HG03039 (cell line): ENCODE measurements around the gene ATP6V1C2.

ENCODE experiments used
- ATAC-seq: cut with Tn5 transposase; IDR thresholded peaks from one replicate; pipeline ENCODE4 v1.9.1; 2021; ENCODE audit warnings: mild to moderate bottlenecking, moderate library complexity; ENCODE audit not compliant: unreplicated experiment

The ATP6V1C2 gene

GRCh38 chr2:10832203-10832936 lies 110.9 kb downstream of the ATP6V1C2 start:
- peak; percentile 73 for ATAC-seq

DNA sequence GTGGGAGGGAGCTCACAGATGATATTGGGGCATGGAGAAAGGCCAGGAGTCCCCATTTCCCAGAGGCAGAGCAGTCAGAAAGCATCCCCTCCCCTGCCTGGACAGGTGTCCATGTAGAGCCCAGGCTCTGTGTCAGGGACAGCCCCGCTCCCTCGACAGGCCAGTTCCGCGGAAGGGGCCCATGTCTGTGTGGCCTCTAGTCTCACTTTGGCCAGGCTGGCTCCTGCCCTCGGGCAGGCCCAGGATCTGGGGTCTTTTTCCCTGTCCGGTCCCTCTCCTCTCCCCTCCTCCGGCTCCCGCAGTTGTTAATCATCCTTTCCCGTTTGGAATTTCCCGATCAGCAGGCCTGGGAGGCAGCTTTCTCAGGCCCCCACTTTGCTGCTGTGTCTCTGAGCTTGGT lies 111.6 kb downstream of the ATP6V1C2 start:
- ATAC-seq: no peak

DNA sequence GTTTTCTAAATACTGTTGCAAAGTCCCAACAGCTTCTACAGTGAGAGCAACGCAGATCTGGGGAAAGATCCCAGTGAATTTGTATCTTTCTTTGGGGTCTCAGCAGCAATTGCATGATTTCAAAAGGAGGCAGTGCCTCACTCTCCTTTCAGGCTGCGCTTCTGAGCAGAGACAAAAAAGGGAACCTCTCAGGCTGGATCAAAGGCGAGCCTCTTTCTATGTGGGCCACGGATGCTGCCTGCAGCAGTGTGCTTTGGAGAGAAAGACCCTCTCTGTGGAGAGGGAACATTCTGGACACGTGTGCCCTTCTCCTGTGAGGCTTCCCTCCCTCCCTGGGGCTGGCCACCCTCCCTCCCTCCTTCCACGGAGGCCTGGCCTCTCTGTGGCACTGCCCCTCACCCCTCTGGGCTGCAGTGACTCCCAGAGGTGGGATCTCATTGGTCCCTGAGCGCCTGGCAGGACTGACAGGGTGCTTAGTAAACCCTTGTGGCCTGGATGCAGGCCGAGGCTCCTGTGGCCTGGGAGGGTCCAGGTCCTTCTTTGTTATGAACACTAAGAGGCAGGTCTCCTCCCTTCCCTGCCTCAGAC lies 112.7 kb downstream of the ATP6V1C2 start:
- no peak for ATAC-seq
